Raji (cell line): ENCODE results near the gene ERC2.

Source experiments
- POLR2A ChIP-seq: IDR thresholded peaks from 2 replicates; pipeline ENCODE4 v1.6.1; 2011; ENCODE audit warnings: low read depth, low read length, control low read depth; ENCODE audit not compliant: insufficient read depth

The ERC2 gene

GRCh38 chr3:56122911-56123310 lies 345.4 kb downstream of the ERC2 start:
- no peak for TF ChIP-seq POLR2A

DNA sequence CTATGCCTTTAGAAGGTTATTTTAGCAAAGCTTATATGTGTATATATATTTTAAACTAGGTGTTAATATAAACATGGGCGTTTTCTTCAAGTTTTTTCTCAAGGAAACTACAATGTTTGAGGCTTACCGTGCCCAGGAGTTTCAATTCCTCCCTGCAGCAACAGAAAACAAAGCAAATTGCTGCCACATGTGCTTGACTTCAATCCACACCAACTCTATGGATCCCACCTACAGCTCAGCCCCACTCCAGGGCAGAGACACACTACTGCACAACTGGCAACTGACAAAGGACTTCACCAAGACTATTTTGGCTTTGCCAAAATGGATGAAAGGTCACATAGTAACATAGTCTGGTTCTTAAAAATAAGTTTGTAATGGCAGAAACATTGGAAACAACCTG lies 346.6 kb downstream of the ERC2 start:
- no peak for TF ChIP-seq POLR2A

DNA sequence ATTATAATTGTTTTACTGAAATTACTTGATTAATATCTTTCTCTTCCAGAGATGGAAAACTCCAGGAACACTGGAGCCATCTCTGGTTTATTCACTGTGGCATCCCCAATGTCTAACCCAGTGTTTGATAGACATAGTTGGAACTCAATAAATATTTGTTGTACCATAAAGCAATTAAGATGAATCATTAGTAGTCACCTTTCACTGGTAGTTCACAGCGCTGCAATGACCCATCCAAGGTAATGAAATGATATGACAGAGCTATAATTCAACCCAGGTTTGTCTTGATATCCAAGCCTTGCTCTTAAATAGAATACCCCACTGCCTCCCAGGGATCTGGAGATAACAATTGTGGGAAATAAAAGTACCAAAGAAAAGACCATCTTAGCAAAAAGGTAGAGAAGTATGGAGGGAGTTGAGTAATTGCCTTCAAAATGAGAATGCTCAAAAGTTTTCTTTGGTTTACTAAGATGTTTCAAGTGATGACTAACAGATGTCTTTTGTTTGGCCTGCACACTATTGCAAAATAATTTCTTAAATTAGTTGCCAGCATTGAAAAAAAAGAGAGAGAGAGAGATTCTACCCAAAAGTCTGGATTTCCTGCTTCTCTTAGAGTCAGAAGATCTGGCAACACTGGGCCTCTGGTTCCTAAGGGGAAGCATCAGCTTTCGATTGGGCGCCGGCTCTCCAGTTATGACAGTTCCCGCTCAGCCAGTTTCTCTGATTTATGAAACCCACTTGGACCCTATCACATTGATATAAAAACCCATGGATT lies 348.5 kb downstream of the ERC2 start:
- TF ChIP-seq POLR2A: no peak

- TF ChIP-seq POLR2A: no peak
Measured at GRCh38 chr3:56118968-56119367, 349.3 kb downstream of the ERC2 start.

DNA sequence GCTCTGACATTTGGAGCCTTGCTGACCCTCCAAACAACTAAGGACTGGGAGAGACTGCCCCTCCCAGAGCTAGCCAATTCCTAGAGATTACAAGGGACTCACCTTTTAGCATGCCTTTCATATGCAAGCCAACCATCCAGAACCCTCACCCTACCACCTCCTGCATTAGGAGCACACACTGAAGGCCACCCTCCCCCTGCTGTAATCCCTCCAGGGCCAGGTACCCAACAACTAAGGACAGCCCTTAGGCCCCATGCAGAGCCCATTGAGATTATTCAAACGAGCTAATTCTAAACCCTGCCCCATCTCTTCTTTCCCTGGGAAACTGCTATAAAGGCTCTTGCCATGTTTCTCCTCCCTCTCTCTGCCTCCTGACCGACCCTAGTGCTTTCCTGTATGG lies 352.6 kb downstream of the ERC2 start:
- TF ChIP-seq POLR2A: no peak

DNA sequence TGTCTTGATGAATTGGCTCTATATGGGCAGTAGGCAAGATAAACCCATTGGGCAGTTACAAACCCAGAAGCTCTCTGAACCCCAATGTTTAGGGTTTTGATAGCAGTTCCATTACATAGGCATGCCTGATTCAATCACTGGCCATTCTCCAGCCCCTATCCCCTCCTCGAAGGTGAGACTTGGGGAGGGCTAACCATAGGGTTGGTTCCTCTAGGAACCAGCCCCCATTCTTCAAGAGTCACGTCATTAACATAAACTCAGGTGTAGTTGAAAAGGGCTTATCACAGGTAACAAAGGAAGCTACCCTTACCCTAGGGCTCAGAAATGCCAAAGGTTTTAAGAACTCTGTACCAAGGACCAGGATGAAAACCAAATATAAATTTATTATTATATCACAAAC lies 353.1 kb downstream of the ERC2 start:
- TF ChIP-seq POLR2A: no peak

DNA sequence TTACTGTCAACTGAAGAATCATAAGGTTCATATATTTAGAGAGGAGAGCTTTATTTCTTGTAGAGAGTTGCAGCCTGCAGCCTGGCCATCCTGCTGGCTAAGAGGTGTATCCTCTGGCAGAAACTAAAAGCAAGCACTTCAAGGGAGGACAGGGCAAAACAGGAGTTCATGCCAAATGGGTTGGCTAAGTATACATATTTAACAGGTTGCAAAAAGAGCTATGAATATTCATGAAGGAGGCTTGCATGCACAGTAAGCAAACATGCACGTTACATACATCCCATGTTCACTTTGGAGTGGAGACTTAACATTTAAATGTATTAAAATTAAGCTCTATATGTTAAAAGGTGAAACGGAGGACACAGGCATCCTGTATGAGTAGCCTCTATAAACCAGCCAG lies 354.4 kb downstream of the ERC2 start:
- no peak for TF ChIP-seq POLR2A

DNA sequence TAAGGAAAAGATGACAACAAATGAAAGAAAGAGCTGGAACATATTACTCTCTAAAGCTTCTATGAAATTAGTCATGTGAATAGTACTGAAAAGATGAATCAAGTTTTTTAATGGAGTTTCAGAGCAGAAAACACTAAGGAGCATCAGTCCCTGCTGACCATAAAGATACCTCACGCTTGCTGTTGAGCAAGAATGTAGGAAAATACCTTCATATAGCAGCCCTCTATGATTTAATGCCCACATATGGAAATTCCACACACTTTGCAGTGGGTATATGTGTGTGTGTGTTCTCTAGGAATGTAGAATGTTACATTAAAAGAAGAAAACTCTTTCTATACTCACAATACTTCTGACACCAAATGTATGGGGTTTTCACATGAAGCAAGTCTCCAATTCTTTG lies 355.0 kb downstream of the ERC2 start:
- TF ChIP-seq POLR2A: no peak

- no peak for TF ChIP-seq POLR2A
Measured at GRCh38 chr3:56111606-56112304, 356.5 kb downstream of the ERC2 start.

- TF ChIP-seq POLR2A: no peak
Measured at GRCh38 chr3:56110886-56111285, 357.4 kb downstream of the ERC2 start.

DNA sequence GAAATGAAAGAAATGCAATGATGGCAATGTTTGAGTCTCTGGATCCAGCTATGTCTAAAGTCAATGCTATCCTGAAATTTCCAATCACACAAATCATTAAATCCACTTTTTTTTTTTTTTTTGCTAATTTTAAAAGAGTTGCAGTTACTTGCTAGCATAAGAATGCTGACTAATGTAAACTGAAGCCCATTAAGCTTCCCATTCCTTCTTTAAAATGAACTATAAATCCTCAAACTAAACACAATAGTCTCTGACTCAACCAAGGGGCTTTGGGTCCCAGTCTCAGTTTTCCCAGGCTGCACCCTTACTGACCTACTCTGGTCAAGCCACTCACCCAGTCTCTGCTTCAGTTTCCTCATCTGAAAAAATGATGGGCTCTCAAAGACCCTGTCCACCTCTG lies 361.1 kb downstream of the ERC2 start:
- no peak for TF ChIP-seq POLR2A

DNA sequence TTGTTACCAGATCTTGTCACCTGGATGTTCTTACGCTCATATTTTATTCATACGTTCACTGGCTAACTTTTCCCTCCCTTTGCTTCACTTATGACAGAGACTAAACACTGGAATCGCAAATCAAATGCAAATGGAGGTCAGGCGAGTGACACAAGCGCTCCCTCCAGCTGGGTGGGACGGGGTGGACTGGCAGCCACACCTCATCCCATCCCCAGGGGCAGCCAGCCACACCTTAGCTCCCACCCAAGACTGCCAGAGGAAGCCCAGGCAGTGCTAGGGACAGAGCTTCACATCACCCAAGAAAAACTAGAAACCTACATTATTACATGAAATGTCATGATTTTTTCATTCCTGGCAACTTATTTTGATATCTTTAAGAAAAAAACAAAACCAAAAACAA lies 366.2 kb downstream of the ERC2 start:
- no peak for TF ChIP-seq POLR2A

DNA sequence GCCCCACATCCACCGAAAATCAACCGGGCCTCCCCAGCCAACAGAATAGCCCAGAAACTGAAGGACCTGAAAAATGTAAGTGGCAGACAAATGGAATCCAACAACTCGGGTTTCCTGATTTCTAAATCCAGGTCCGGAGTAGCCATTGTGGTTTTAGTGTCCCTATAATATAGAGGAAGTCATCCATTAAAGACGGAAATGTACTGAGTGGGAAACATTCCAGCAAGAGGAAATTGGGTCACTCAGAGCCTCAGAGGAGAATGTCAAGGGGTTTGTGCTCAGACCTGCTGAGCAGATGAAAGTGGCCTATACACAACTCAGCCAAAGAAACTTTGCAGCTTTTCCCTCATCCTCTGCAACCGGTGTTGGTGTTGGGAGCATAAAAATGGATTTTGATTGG lies 366.7 kb downstream of the ERC2 start:
- TF ChIP-seq POLR2A: no peak

- TF ChIP-seq POLR2A: no peak
Measured at GRCh38 chr3:56096999-56097398, 371.3 kb downstream of the ERC2 start.

DNA sequence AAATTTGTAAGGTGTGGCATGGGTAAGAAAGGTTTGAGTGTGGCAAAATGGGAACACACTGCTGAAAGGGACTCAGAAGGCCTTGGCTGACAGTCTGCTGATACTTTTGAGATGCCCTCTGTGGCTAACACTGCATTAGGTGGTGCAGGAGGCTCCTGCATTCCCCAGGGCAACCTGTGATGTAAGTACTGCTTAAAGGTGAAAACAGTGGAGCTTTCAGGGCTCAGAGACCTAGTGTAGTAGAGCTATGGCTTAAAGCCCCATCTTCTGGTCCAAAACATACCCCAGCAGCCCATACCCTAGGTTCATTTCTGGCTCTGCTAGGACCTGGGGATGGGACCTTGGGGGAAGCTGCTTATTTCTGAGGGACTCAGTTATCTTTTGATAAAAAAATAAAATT lies 374.1 kb downstream of the ERC2 start:
- no peak for TF ChIP-seq POLR2A

GRCh38 chr3:56089739-56090138 lies 378.5 kb downstream of the ERC2 start:
- TF ChIP-seq POLR2A: no peak
